Nephron (organoid): ENCODE measurements around the gene ASB3.
"Not testable (repeated sequence)": the region's sequence is repeated elsewhere in the genome, so short reads cannot be mapped to it uniquely, and the experiment has no call there.

ENCODE experiments used
- H3K27ac Mint-ChIP-seq, 3 experiments: 2 replicates each; pipeline ENCODE4 v1.8.0; 2020; ENCODE audit warnings: mixed read lengths in 3 of 3, mild to moderate bottlenecking in 2 of 3, moderate library complexity in 1 of 3
- H3K27me3 Mint-ChIP-seq: 2 replicates; pipeline ENCODE4 v1.8.0; 2021; ENCODE audit warnings: low read depth, mild to moderate bottlenecking, moderate library complexity, mixed read lengths
- H3K36me3 Mint-ChIP-seq: 2 replicates; pipeline ENCODE4 v1.8.0; 2020; ENCODE audit warnings: low read depth, mixed read lengths
- H3K4me1 Mint-ChIP-seq: 2 replicates; pipeline ENCODE4 v1.8.0; 2020; ENCODE audit warnings: mixed read lengths
- H3K4me3 Mint-ChIP-seq, 3 experiments: 2 replicates each; pipeline ENCODE4 v1.8.0; 2020; ENCODE audit warnings: mild to moderate bottlenecking in 3 of 3, mixed read lengths in 3 of 3, moderate library complexity in 2 of 3
- H3K9me3 Mint-ChIP-seq: 2 replicates; pipeline ENCODE4 v1.8.0; 2020; ENCODE audit warnings: mixed read lengths
- CTCF ChIP-seq, 3 experiments: fragments of 200-600 bp; sonication (generic); IDR thresholded peaks; one replicate each; pipeline ENCODE4 v1.5.0; 2021; ENCODE audit warnings: antibody characterized with exemption in 3 of 3; ENCODE audit not compliant: unreplicated experiment in 3 of 3

ASB3 gene

DNA sequence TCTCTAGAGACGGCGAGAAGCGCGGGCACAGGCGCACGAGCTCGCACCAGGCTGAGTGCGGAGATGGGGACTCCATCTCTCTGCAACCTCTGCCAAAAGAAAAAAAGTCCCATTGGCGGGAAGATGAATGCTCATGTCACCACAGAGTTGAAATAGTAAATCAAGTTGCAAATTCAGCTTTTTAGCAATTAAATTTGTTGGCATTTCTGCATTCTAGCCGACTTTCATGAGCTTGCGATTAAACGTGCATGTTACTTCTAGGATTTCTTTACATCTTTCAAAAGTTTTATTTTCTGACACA is 18.6 kb downstream of the ASB3 start:
- no peak for TF ChIP-seq CTCF (IDR thresholded peaks at IDR 0.05; ENCODE audit: unreplicated experiment in 3 of 3)
- Mint-ChIP-seq H3K27me3 (no peaks in the 10 kb centered on the region), H3K4me1 (peaks cover 10% of the 10 kb centered on the region), H3K4me3 (peak overlapping the region; percentile 82 to 85 (median 85)), H3K27ac (peak overlapping the region; percentile 72 to 84 (median 74)), H3K9me3 (no peaks in the 10 kb centered on the region), H3K36me3 (peaks cover 21% of the 10 kb centered on the region)

DNA sequence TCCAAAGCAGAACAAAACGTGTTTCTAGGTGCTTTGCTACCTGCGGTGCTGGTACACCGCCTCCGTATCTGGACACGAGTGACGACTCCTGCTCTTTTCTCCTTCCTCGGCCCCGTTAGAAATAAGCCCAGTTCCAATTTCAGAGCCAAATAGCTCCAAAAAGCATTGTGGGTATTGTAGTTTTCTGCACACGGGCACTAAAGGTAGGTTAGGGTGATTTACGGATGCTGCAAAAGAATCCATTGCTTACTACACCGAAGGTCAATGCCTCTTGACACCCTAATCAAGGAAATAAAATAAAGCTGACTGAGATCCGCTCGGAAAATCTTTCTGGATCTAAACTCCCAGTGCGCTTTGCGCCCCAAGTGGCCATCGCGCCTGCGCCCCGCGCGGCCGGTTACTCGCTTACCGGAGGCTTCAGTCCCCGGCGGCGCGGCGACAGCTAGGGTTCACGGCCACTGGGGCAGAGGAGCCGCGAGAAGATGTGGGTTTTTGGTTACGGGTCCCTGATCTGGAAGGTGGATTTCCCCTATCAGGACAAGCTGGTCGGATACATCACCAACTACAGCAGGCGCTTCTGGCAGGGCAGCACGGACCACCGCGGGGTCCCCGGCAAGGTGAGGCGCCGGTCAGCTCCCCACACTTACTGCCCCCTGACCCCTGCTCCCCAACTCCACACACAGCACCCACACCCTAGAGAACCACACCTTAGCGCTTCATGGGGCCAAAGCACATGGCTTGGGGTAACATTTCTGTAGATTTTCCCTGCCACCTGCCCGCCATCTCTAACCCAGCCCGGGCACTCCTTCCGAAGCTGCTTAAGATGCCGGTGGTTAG is 19.1 kb downstream of the ASB3 start, which contains the start of gene CHAC2:
Gene CHAC2, plus strand, starts transcription at position 400 of the 837 bp plus-strand sequence. Its CDS starts 83 bp downstream, at position 483.
- peak; percentile 47 to 59 (median 48) for TF ChIP-seq CTCF (IDR thresholded peaks at IDR 0.05; ENCODE audit: unreplicated experiment in 3 of 3)
- H3K4me1 Mint-ChIP-seq, result peaks cover 10% of the 10 kb centered on the region
- H3K27me3 Mint-ChIP-seq, result no peaks in the 10 kb centered on the region
- H3K36me3 Mint-ChIP-seq, result peaks cover 21% of the 10 kb centered on the region
- peak within 1 kb of the TSS; percentile 72 to 84 (median 74) for H3K27ac Mint-ChIP-seq
- no peaks in the 10 kb centered on the region for H3K9me3 Mint-ChIP-seq
- peak within 1 kb of the TSS; percentile 82 to 85 (median 85) for H3K4me3 Mint-ChIP-seq

DNA sequence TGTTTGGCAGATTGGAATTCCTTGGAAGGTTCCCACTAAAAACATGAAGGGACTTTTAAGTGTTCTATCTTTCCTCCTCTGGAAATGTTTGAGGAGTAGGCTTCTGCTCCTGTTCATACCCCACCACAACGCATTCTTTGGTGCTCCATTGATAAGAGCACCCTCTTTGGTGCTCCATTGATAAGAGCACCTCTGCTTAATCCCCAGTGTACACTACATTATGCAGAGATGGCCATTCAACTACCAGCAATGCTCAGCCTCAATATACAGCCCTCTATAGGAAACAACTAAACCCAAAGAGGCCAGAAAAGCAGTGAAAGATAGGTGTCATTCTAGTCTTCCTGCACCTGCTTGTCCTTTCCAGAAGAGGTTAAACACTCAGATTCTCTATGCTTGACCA is 21.0 kb downstream of the ASB3 start:
- H3K4me1 Mint-ChIP-seq, result peaks cover 10% of the 10 kb centered on the region
- H3K4me3 Mint-ChIP-seq, result peak overlapping the region; percentile 20 to 73 (median 49)
- H3K27ac Mint-ChIP-seq, result no peak overlapping the region
- H3K9me3 Mint-ChIP-seq, result no peaks in the 10 kb centered on the region
- no peaks in the 10 kb centered on the region for H3K27me3 Mint-ChIP-seq
- TF ChIP-seq CTCF (IDR thresholded peaks at IDR 0.05; ENCODE audit: unreplicated experiment in 3 of 3), result no peak
- H3K36me3 Mint-ChIP-seq, result peaks cover 31% of the 10 kb centered on the region

DNA sequence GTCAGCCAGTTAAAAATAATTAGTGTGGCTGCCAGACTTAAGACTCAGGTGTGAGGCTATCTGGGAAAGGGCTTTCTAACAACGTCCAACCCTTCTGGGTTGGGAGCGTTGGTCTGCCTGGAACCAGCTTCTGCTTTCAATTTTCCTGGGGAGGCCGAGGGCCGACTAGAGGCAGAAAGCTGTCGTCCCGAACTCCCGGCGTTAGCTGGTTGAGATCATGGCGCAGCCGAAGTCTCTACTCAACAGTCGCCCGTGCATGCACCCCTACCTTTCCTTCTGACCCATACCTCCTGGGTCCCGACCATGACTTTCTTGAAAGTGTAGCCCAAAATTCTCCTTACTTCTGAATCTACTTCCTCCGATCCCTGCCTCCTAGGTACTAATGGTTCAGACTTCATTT is 29.5 kb downstream of the ASB3 start:
- not testable (repeated sequence) for H3K4me1 Mint-ChIP-seq, H3K9me3 Mint-ChIP-seq, H3K4me3 Mint-ChIP-seq, H3K27me3 Mint-ChIP-seq, H3K27ac Mint-ChIP-seq
- H3K36me3 Mint-ChIP-seq, result peaks cover 71% of the 10 kb centered on the region

DNA sequence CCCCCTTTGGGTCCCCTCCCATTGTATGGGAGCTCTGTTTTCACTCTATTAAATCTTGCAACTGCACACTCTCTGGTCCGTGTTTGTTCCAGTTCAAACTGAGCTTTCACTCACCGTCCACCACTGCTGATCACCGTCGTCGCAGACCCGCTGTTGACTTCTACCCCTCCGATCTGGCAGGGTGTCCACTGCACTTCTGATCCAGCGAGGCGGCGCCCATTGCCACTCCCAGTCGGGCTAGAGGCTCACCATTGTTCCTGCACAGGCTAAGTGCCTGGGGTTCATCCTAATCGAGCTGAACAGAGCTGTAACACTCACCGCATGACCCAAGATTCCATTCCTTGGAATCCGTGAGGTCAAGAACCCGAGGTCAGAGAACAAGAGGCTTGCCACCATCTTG is 30.1 kb downstream of the ASB3 start:
- Mint-ChIP-seq H3K36me3 (peaks cover 66% of the 10 kb centered on the region), H3K4me1 (no peaks in the 10 kb centered on the region), H3K4me3 (no peak overlapping the region), H3K9me3 (peaks cover 5% of the 10 kb centered on the region), H3K27me3 (no peaks in the 10 kb centered on the region), H3K27ac (no peak overlapping the region)
- no peak for TF ChIP-seq CTCF (IDR thresholded peaks at IDR 0.05; ENCODE audit: unreplicated experiment in 3 of 3)

- H3K4me1 Mint-ChIP-seq, result no peaks in the 10 kb centered on the region
- H3K27me3 Mint-ChIP-seq, result no peaks in the 10 kb centered on the region
- H3K4me3 Mint-ChIP-seq, result no peak overlapping the region
- H3K36me3 Mint-ChIP-seq, result peaks cover 62% of the 10 kb centered on the region
- peaks cover 5% of the 10 kb centered on the region for H3K9me3 Mint-ChIP-seq
- TF ChIP-seq CTCF (IDR thresholded peaks at IDR 0.05; ENCODE audit: unreplicated experiment in 3 of 3), result no peak
- H3K27ac Mint-ChIP-seq, result no peak overlapping the region
Observed at GRCh38 chr2:53755121-53755520, 31.6 kb downstream of the ASB3 start.
